Endothelial cell of umbilical vein (primary cell): Measurements from ENCODE around the gene PPFIA2.
"Not testable (repeated sequence)": the region's sequence is repeated elsewhere in the genome, so short reads cannot be mapped to it uniquely, and the experiment has no call there.

ENCODE experiments used
- GATA2 ChIP-seq: IDR thresholded peaks from 2 replicates; pipeline ENCODE4 v1.7.0; 2011; ENCODE audit warnings: low read depth, mild to moderate bottlenecking, moderate library complexity, mixed read lengths, low read length; ENCODE audit not compliant: insufficient read length, insufficient read depth
- POLR2A ChIP-seq: IDR thresholded peaks from 2 replicates; pipeline ENCODE4 v1.6.1; 2012; ENCODE audit warnings: low read depth, mild to moderate bottlenecking, control low read depth, low read length
- TF ChIP-seq, protein P1 (sequence below), 2 donors: IDR thresholded peaks; 1 replicate in 1 of 2; 2 replicates in 1 of 2; pipeline ENCODE4 v1.5.1; 2011; ENCODE audit warnings: low read length in 2 of 2, mild to moderate bottlenecking in 2 of 2, moderate library complexity in 2 of 2, control low read depth in 1 of 2, inconsistent platforms in 1 of 2, low read depth in 1 of 2; ENCODE audit not compliant: insufficient read depth in 1 of 2; ENCODE audit errors: extremely low read depth in 1 of 2

DNA sequence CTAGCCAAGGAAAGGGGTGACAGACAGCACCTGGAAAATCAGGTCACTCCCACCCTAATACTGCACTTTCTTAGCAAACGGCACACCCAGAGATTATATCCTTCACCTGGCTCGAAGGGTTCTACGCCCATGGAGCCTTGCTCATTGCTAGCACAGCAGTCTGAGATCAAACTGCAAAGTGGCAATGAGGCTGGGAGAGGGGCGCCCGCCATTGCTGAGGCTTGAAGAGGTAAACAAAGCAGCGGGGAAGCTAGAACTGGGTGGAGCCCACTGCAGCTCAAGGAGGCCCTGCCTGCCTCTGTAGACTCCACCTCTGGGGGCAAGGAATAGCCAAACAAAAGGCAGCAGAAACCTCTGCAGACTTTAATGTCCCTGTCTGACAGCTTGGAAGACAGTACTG, 99.8 kb downstream of the PPFIA2 start:
- TF ChIP-seq, protein P1, sequence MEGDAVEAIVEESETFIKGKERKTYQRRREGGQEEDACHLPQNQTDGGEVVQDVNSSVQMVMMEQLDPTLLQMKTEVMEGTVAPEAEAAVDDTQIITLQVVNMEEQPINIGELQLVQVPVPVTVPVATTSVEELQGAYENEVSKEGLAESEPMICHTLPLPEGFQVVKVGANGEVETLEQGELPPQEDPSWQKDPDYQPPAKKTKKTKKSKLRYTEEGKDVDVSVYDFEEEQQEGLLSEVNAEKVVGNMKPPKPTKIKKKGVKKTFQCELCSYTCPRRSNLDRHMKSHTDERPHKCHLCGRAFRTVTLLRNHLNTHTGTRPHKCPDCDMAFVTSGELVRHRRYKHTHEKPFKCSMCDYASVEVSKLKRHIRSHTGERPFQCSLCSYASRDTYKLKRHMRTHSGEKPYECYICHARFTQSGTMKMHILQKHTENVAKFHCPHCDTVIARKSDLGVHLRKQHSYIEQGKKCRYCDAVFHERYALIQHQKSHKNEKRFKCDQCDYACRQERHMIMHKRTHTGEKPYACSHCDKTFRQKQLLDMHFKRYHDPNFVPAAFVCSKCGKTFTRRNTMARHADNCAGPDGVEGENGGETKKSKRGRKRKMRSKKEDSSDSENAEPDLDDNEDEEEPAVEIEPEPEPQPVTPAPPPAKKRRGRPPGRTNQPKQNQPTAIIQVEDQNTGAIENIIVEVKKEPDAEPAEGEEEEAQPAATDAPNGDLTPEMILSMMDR (IDR thresholded peaks at IDR 0.05; ENCODE audit: extremely low read depth in 1 of 2, insufficient read depth in 1 of 2, low read depth in 1 of 2, low read length in 2 of 2) = not testable (repeated sequence)
- TF ChIP-seq POLR2A, GATA2: not testable (repeated sequence)
